Natural killer cell (primary cell): Measurements from ENCODE around the gene DNAH10. TPM values are rescaled to one million over a fixed set of nuclear protein-coding genes. Genes with fewer than 3 reads are reported as not detected.

Source experiments
- ATAC-seq, 3 donors: fragments of 150-1000 bp in 2 of 3; fragments of 200-7000 bp in 1 of 3; cut with Tn5 transposase; 1 replicate in 1 of 3; 2 replicates in 2 of 3; pipeline ENCODE4 v1.10.0; 2021; ENCODE audit warnings: mild to moderate bottlenecking in 2 of 3, moderate library complexity in 2 of 3
- DNase-seq, 2 donors: peaks; one replicate each; pipeline versions ENCODE4 v3.0.0 to v3.0.0-alpha.2; 2013 to 2021; ENCODE audit warnings: mixed read lengths in 1 of 2
- H3K27ac ChIP-seq: one replicate; pipeline ENCODE4 v1.5.1; 2013; ENCODE audit warnings: mild to moderate bottlenecking, low read length
- H3K27me3 ChIP-seq: one replicate; pipeline ENCODE4 v1.6.1; 2013; ENCODE audit warnings: low read length; ENCODE audit not compliant: control insufficient read depth, insufficient read depth
- H3K36me3 ChIP-seq: one replicate; pipeline ENCODE4 v1.6.1; 2013; ENCODE audit warnings: low read length; ENCODE audit not compliant: control insufficient read depth, insufficient read depth
- H3K4me1 ChIP-seq: one replicate; pipeline ENCODE4 v1.6.1; 2013; ENCODE audit warnings: low read length; ENCODE audit not compliant: control insufficient read depth, insufficient read depth
- H3K4me3 ChIP-seq: one replicate; pipeline ENCODE4 v1.5.1; 2013; ENCODE audit warnings: low read length
- H3K9me3 ChIP-seq: one replicate; pipeline ENCODE4 v1.6.1; 2013; ENCODE audit warnings: low read length; ENCODE audit not compliant: control insufficient read depth, insufficient read depth
- H3K27ac Mint-ChIP-seq, 2 donors: one replicate each; pipeline ENCODE4 v1.8.0; 2022; ENCODE audit warnings: mild to moderate bottlenecking in 2 of 2, mixed read lengths in 2 of 2, moderate library complexity in 1 of 2
- H3K27me3 Mint-ChIP-seq, 2 donors: one replicate each; pipeline ENCODE4 v1.8.0; 2022; ENCODE audit warnings: low read depth in 2 of 2, mixed read lengths in 2 of 2
- H3K36me3 Mint-ChIP-seq: one replicate; pipeline ENCODE4 v1.8.0; 2022; ENCODE audit warnings: mixed read lengths
- H3K4me1 Mint-ChIP-seq, 2 donors: one replicate each; pipeline ENCODE4 v1.8.0; 2022; ENCODE audit warnings: mixed read lengths in 2 of 2
- H3K4me3 Mint-ChIP-seq: one replicate; pipeline ENCODE4 v1.8.0; 2022; ENCODE audit warnings: mild to moderate bottlenecking, moderate library complexity, mixed read lengths
- H3K9me3 Mint-ChIP-seq, 2 donors: one replicate each; pipeline ENCODE4 v1.8.0; 2022; ENCODE audit warnings: mixed read lengths in 2 of 2
- CTCF ChIP-seq: fragments of 200-600 bp; IDR thresholded peaks from one replicate; pipeline ENCODE4 v1.8.0; 2022; ENCODE audit warnings: antibody characterized with exemption
- WGBS: methylation state at CpG from one replicate; pipeline ENCODE4 v1.1.7; 2013; ENCODE audit warnings: missing lambda C conversion rate; ENCODE audit not compliant: insufficient coverage; 5-methylcytosine and 5-hydroxymethylcytosine counted together
- intact Hi-C: fragments of 100-400 bp; cut with micrococcal nuclease; formaldehyde crosslinking; loops from one replicate; pipeline ENCODE4 v1.14.2; 2022
- total RNA-seq, 4 donors: library from RNA; stranded (reverse); fragments of 120-200 nt in 1 of 4; gene quantifications; one replicate each; pipeline versions ENCODE4 v1.2.3 to v1.2.4, GENCODE V29; 2013 to 2022

Gene DNAH10
- total RNA-seq, 3 donors from 2014 or later (not counting 1 experiment from before 2014, with no cell fraction given): 0.43 to 1.7 (median 0.94) TPM

GRCh38 chr12:123833830-123834229, 71.7 kb downstream of the DNAH10 start:
- Histone ChIP-seq H3K9me3 (no peaks in the 10 kb centered on the region), H3K27me3 (no peaks in the 10 kb centered on the region), H3K27ac (no peak overlapping the region), H3K36me3 (no peaks in the 10 kb centered on the region), H3K4me1 (no peaks in the 10 kb centered on the region), H3K4me3 (no peak overlapping the region)
- no peak overlapping the region for H3K4me3 Mint-ChIP-seq
- no peaks in the 10 kb centered on the region for H3K4me1 Mint-ChIP-seq
- H3K36me3 Mint-ChIP-seq: no peaks in the 10 kb centered on the region
- H3K27me3 Mint-ChIP-seq: peaks cover 0 to 2% of the 10 kb centered on the region in 2 donors
- no peaks in the 10 kb centered on the region for H3K9me3 Mint-ChIP-seq
- TF ChIP-seq CTCF: no peak
- no peak for ATAC-seq
- DNase-seq: no peak
- no peak overlapping the region for H3K27ac Mint-ChIP-seq
- intact Hi-C loops: no loop called here

GRCh38 chr12:123834845-123835244, 72.7 kb downstream of the DNAH10 start:
- Histone ChIP-seq H3K36me3 (no peaks in the 10 kb centered on the region), H3K27me3 (no peaks in the 10 kb centered on the region), H3K9me3 (no peaks in the 10 kb centered on the region), H3K4me1 (no peaks in the 10 kb centered on the region), H3K27ac (no peak overlapping the region), H3K4me3 (no peak overlapping the region)
- ATAC-seq: no peak
- Mint-ChIP-seq H3K27ac (no peak overlapping the region), H3K27me3 (no peaks in the 10 kb centered on the region), H3K9me3 (no peaks in the 10 kb centered on the region), H3K4me3 (no peak overlapping the region), H3K36me3 (no peaks in the 10 kb centered on the region), H3K4me1 (no peaks in the 10 kb centered on the region)
- 88% methylated on average over 5 of the region's 5 CpGs for WGBS
- no peak for TF ChIP-seq CTCF
- no peak for DNase-seq
- intact Hi-C loops: no loop called here

GRCh38 chr12:123836292-123836691, 74.2 kb downstream of the DNAH10 start:
- Mint-ChIP-seq H3K4me3 (no peak overlapping the region), H3K36me3 (no peaks in the 10 kb centered on the region)
- WGBS: 70% methylated on average over 2 of the region's 2 CpGs

More at GRCh38 chr12:123836292-123836691, 74.2 kb downstream of the DNAH10 start:
- Mint-ChIP-seq H3K9me3 (no peaks in the 10 kb centered on the region), H3K27ac (no peak overlapping the region), H3K27me3 (peaks cover 0 to 3% of the 10 kb centered on the region in 2 donors), H3K4me1 (no peaks in the 10 kb centered on the region)
- ATAC-seq (no peak), DNase-seq (no peak)
- intact Hi-C loops: no loop called here
- H3K36me3 ChIP-seq: no peaks in the 10 kb centered on the region
- H3K27me3 ChIP-seq: no peaks in the 10 kb centered on the region
- H3K4me1 ChIP-seq: no peaks in the 10 kb centered on the region
- H3K9me3 ChIP-seq: no peaks in the 10 kb centered on the region
- no peak overlapping the region for H3K27ac ChIP-seq
- no peak overlapping the region for H3K4me3 ChIP-seq
- TF ChIP-seq CTCF: no peak
